GM19455 (cell line): ENCODE results near the gene VPS41.
"Not testable (repeated sequence)": the region's sequence is repeated elsewhere in the genome, so short reads cannot be mapped to it uniquely, and the experiment has no call there.

ENCODE experiments used
- ATAC-seq: cut with Tn5 transposase; IDR thresholded peaks from one replicate; pipeline ENCODE4 v1.9.1; 2021; ENCODE audit not compliant: unreplicated experiment

Gene VPS41

GRCh38 chr7:38858259-38858884 is 50.6 kb downstream of the VPS41 start:
- ATAC-seq, result no peak

DNA sequence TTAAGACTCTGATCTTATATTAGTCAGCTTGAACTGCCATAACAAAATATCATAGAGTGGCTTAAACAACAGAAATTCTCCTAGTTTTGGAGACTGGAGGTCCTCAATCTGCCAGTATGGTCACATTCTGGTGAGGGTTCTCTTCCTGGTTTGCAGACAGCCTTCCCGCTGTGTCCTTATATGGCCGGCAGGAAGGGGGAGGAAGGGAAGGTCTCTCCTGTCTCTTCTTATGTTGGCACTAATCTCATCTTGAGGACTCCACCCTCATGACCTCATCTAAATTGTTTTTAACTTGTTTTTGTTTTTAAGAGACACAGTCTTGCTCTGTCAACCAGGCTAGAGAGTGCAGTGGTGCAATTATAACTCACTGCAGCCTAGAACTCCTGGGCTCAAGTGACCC is 53.1 kb downstream of the VPS41 start:
- no peak for ATAC-seq

- no peak for ATAC-seq
Measured at GRCh38 chr7:38855386-38855785, 53.6 kb downstream of the VPS41 start.

DNA sequence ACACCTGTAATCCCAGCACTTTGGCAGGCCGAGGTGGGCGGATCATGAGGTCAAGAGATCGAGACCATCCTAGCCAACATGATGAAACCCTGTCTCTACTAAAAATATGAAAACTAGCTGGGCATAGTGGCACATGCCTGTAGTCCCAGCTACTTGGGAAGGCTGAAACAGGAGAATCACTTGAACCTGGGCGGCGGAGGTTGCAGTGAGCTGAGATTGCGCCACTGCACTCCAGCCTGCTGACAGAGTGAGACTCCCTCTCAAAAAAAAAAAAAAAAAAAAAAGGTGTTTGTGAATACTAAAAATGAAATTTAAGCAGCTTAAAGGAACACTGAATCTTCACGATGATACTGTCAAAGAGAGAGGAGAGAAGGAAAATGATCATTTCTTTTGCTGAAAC is 54.0 kb downstream of the VPS41 start:
- not testable (repeated sequence) for ATAC-seq

DNA sequence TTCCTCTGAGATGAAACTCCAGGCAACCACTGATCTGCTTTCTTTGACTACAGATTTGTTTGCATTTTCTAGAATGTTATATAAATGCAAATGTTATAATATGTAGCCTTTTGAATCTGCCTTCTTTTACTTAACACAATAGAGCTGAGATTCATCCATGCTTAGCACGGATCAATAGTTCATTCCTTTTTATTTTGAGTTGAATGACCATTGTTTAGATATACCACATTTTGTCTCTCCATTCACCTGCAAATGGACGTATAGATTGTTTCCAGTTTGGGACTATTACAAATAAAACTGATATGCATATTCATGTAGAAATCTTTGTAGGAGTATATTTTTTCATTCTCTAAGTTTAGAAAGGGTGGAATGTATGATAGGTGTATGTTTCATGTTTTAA is 57.7 kb downstream of the VPS41 start:
- no peak for ATAC-seq

GRCh38 chr7:38846280-38846679 is 62.7 kb downstream of the VPS41 start:
- ATAC-seq, result no peak

- no peak for ATAC-seq
Measured at GRCh38 chr7:38844952-38845563, 63.9 kb downstream of the VPS41 start.

GRCh38 chr7:38842746-38843145 is 66.2 kb downstream of the VPS41 start:
- no peak for ATAC-seq

DNA sequence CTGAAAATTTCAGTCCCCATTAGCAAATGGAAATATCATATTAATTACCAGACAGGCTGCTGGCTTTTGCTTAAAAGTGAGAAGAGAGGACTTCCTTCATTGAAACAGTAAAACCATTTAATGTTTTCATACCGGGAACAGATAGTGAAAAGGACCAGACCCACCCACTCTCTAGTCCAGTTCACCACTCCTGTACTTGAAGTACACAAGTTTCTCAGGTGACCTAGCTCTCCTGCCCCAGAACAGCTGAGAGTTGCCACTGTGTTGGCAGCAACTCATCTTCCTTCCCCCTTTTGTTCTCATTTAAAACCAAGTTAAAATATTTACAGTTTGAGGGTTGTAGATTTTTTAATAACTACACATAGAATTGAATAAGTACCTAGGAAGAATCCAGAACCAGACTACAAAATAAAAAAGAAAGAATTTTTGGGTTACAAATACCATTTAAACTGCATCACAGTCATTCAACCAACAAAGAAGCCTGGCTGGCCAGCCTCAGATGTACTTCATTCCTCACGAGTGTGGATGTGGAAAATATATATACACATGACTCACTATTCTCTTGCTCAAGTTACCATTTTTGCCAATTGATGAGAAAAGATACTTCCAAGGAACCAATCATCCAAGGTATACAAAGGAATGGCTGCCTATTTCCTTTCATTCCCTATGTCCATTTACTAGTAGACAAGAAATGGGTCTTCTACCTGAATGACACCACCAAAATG is 68.1 kb downstream of the VPS41 start:
- ATAC-seq, result no peak

GRCh38 chr7:38839851-38840250 is 69.1 kb downstream of the VPS41 start:
- ATAC-seq, result no peak

GRCh38 chr7:38838725-38839385 is 70.1 kb downstream of the VPS41 start:
- ATAC-seq, result no peak

DNA sequence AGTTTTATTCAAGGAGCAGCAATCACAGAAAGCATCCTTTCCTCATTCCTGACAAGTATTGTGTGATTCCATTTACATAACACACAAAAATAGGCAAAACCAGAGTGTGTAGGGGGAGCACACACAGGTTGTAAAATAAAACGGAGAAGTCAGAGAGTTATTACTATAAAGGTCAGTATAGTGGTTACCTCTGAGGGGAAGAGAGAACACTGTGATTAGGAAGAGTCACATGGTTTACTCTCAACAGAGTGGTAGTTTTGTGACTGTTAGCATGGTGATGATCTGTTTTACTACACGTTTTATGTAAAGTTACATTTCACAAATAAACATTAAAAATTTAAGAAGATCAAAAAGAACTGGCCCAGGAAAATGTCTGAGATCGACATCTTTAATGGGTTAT is 74.6 kb downstream of the VPS41 start:
- no peak for ATAC-seq

DNA sequence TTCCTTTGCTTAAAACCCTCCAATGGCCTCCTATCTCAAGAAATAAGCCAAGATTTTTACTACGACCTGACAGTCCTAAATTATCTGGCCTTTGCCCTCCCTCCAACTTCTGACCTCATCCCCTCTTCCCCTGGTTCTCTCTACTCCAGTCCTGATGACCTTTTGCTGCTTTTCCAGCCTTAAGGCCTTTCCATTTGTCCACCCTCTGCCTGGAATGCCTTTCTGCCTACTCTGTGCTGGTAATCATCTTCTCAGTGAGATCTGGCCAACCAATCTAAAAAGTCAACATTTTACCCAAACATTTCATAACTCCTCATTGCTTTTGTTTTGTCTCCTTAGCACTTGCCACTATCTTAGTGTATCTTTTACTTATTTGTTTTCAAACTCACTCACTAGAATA is 75.7 kb downstream of the VPS41 start:
- ATAC-seq, result no peak

- no peak for ATAC-seq
Measured at GRCh38 chr7:38831259-38831996, 77.6 kb downstream of the VPS41 start.

- no peak for ATAC-seq
Measured at GRCh38 chr7:38830826-38831225, 78.2 kb downstream of the VPS41 start.

- ATAC-seq, result no peak
Measured at GRCh38 chr7:38829488-38830165, 79.4 kb downstream of the VPS41 start.

GRCh38 chr7:38828026-38828425 is 81.0 kb downstream of the VPS41 start:
- ATAC-seq, result no peak

DNA sequence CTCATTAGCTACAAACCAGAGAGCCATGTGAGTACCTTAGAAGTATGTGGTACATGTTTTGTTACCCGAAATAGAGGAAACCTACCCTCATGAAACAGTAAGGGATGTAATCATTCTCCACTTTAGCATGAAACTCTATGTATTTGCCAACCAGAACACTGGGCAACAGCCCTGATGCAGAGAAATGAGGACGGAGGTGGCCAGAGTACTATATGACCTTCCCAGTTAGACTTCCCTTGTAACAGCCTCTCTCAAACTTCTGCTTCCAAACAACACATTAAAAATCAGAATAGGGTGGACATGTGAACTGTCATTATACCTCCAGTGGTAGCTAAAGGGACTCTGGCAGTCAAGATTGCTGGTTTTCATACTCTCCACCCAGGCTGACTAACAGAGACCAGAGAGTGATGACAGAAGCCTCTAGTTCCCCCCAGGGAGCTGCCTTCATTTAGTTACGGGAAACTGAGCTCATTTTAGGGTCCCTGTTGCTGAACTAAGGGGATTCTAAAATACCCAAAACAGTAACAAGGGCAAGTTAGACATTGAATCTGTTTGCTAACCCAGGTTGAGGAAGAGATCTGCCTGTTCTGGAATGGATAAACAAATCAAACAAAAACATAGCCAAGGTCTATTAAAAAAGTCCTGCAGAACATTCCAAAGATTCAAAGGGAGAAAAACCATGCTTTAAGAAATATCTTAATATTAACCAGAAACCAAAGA is 83.1 kb downstream of the VPS41 start:
- ATAC-seq, result no peak

- no peak for ATAC-seq
Measured at GRCh38 chr7:38824948-38825347, 84.0 kb downstream of the VPS41 start.

GRCh38 chr7:38822549-38822948 is 86.4 kb downstream of the VPS41 start:
- ATAC-seq, result no peak
